Measurements from ENCODE around the gene FPGS.

DNA sequence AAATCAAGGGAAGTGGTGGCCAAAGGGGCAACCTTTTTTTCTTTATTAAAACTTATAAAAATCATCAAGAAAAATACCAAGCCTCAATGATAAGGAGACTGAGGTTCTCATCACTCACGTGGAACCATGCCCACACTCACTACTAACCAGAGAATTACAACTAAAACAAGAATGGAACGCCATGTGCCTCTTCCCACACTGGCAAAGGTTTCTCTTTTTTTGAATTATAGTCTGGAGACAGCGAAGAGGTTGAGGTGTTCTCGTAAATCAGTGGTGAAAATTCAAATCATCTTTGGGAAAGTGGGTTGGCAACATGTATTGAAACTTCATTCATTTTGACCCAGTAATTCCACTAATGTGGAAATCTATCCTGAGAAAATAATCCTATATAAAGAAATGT lies 19.4 kb downstream of the FPGS start:
- TF ChIP-seq, protein P1, sequence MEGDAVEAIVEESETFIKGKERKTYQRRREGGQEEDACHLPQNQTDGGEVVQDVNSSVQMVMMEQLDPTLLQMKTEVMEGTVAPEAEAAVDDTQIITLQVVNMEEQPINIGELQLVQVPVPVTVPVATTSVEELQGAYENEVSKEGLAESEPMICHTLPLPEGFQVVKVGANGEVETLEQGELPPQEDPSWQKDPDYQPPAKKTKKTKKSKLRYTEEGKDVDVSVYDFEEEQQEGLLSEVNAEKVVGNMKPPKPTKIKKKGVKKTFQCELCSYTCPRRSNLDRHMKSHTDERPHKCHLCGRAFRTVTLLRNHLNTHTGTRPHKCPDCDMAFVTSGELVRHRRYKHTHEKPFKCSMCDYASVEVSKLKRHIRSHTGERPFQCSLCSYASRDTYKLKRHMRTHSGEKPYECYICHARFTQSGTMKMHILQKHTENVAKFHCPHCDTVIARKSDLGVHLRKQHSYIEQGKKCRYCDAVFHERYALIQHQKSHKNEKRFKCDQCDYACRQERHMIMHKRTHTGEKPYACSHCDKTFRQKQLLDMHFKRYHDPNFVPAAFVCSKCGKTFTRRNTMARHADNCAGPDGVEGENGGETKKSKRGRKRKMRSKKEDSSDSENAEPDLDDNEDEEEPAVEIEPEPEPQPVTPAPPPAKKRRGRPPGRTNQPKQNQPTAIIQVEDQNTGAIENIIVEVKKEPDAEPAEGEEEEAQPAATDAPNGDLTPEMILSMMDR (IDR thresholded peaks at IDR 0.05; ENCODE audit: low read length), result no peak
- no peak for TF ChIP-seq EZH2 (IDR thresholded peaks at IDR 0.05; ENCODE audit: borderline replicate concordance, low read length)
